Endothelial cell of umbilical vein (primary cell): ENCODE results near the gene SPRED3.

Experiments
- CTCF ChIP-seq, 2 donors: IDR thresholded peaks; 1 replicate in 1 of 2; 2 replicates in 1 of 2; pipeline ENCODE4 v1.5.1; 2011; ENCODE audit warnings: low read length in 2 of 2, mild to moderate bottlenecking in 2 of 2, moderate library complexity in 2 of 2, control low read depth in 1 of 2, inconsistent platforms in 1 of 2, low read depth in 1 of 2; ENCODE audit not compliant: insufficient read depth in 1 of 2; ENCODE audit errors: extremely low read depth in 1 of 2
- EZH2 ChIP-seq: IDR thresholded peaks from 2 replicates; pipeline ENCODE4 v1.6.1; 2012; ENCODE audit warnings: borderline replicate concordance, low read depth, mild to moderate bottlenecking, moderate library complexity, low read length, inconsistent platforms; ENCODE audit not compliant: severe bottlenecking
- FOS ChIP-seq: IDR thresholded peaks from 2 replicates; pipeline ENCODE4 v1.6.1; 2011; ENCODE audit warnings: mild to moderate bottlenecking, low read length, moderate library complexity, borderline replicate concordance; ENCODE audit not compliant: insufficient read depth
- GATA2 ChIP-seq: IDR thresholded peaks from 2 replicates; pipeline ENCODE4 v1.7.0; 2011; ENCODE audit warnings: low read depth, mild to moderate bottlenecking, moderate library complexity, mixed read lengths, low read length; ENCODE audit not compliant: insufficient read length, insufficient read depth
- POLR2A ChIP-seq: IDR thresholded peaks from 2 replicates; pipeline ENCODE4 v1.6.1; 2012; ENCODE audit warnings: low read depth, mild to moderate bottlenecking, control low read depth, low read length
- POLR2AphosphoS5 ChIP-seq: IDR thresholded peaks from 2 replicates; pipeline ENCODE4 v1.6.1; 2012; ENCODE audit warnings: low read depth, mild to moderate bottlenecking, control low read depth, low read length, moderate library complexity; ENCODE audit not compliant: insufficient read depth

- TF ChIP-seq FOS (no peak), CTCF (IDR thresholded peaks at IDR 0.05; ENCODE audit: extremely low read depth in 1 of 2, insufficient read depth in 1 of 2, low read depth in 1 of 2, low read length in 2 of 2) (no peak), EZH2 (no peak), POLR2A (no peak), GATA2 (no peak), POLR2AphosphoS5 (no peak)
These were observed 6.0 kb downstream of the SPRED3 start for GRCh38 chr19:38394488-38394887.
